K562 (cell line): ENCODE results near the gene SLAMF6. TPM values are rescaled to one million over a fixed set of nuclear protein-coding genes. Genes with fewer than 3 reads are reported as not detected.

Experiments
- ETV1 ChIP-seq: fragments of 450-650 bp; conservative IDR thresholded peaks from 2 replicates; pipeline ENCODE4 v1.6.1; 2016; ENCODE audit warnings: missing genetic modification characterization, control low read depth, low read depth, missing compliant biosample characterization
- FOXK1 ChIP-seq: sonication (generic); formaldehyde crosslinking; IDR thresholded peaks from 2 replicates; pipeline ENCODE4 v1.8.0; 2022; ENCODE audit warnings: missing genetic modification reagents, mild to moderate bottlenecking, borderline replicate concordance
- NCOR1 ChIP-seq: fragments of 450-650 bp; IDR thresholded peaks from 2 replicates; pipeline ENCODE4 v1.6.1; 2016; ENCODE audit warnings: mild to moderate bottlenecking, moderate library complexity
- POLR2H ChIP-seq: IDR thresholded peaks from 2 replicates; pipeline ENCODE4 v1.6.1; 2016; ENCODE audit warnings: missing genetic modification characterization, low read depth, mild to moderate bottlenecking, control low read depth, missing compliant biosample characterization, moderate library complexity
- PTRF ChIP-seq: fragments of 450-650 bp; IDR thresholded peaks from 2 replicates; pipeline ENCODE4 v1.6.1; 2016; ENCODE audit warnings: mild to moderate bottlenecking, missing genetic modification characterization, missing compliant biosample characterization
- RNF2 ChIP-seq: sonication (generic); IDR thresholded peaks from 2 replicates; pipeline ENCODE4 v1.6.1; 2016
- SMAD4 ChIP-seq: fragments of 250-450 bp; sonication (Bioruptor Pico); conservative IDR thresholded peaks from 2 replicates; pipeline ENCODE4 v1.8.0; 2021; ENCODE audit warnings: inconsistent platforms, mild to moderate bottlenecking, moderate library complexity
- TAF9B ChIP-seq: fragments of 450-650 bp; IDR thresholded peaks from 2 replicates; pipeline ENCODE4 v1.6.1; 2018; ENCODE audit warnings: mild to moderate bottlenecking; ENCODE audit not compliant: partially characterized antibody
- TRIM28 ChIP-seq: fragments of 450-650 bp; IDR thresholded peaks from 2 replicates; pipeline ENCODE4 v1.6.1; 2017
- polyA plus RNA-seq, 8 experiments: library from polyadenylated mRNA; depleted of rRNA in 4 of 8; stranded (reverse) in 5 of 8; unstranded in 3 of 8; fragments of >200 nt; fragmentation: Nextera tagmentation in 2 of 8; fragmentation: Illumina TruSeq in 1 of 8; extraction: Ambion mirVana in 2 of 8; extraction: Trizol in 1 of 8; gene quantifications; 2 replicates each; pipeline versions ENCODE4 v1.2.1 to v1.2.3, GENCODE V29; 2011 to 2014; ENCODE audit warnings: inconsistent platforms in 1 of 8, missing spikeins in 1 of 8
- total RNA-seq, 7 experiments: library from RNA; depleted of rRNA in 6 of 7; stranded (reverse); fragments of >200 nt in 6 of 7; fragmentation: Illumina TruSeq in 2 of 7; extraction: Trizol in 2 of 7; gene quantifications; 2 replicates each; pipeline versions ENCODE4 v1.2.1 to v1.2.3, GENCODE V29; 2011 to 2021; ENCODE audit warnings: low replicate concordance in 1 of 7
- TF ChIP-seq, protein P1 (sequence below): fragments of 450-650 bp; IDR thresholded peaks from 2 replicates; pipeline ENCODE4 v1.6.1; 2016; ENCODE audit warnings: low read depth
- TF ChIP-seq, protein P2 (sequence below): sonication (generic); formaldehyde crosslinking; IDR thresholded peaks from 2 replicates; pipeline ENCODE4 v1.8.1; 2022; ENCODE audit warnings: missing genetic modification reagents
- TF ChIP-seq, protein P3 (sequence below): fragments of 250-450 bp; sonication (Bioruptor Pico); IDR thresholded peaks from 2 replicates; pipeline ENCODE4 v1.5.0; 2021; ENCODE audit warnings: mild to moderate bottlenecking, borderline replicate concordance
- TF ChIP-seq, protein P4 (sequence below): fragments of 250-450 bp; sonication (Bioruptor Pico); IDR thresholded peaks from 2 replicates; pipeline ENCODE4 v1.5.0; 2021

The SLAMF6 gene
- total and polyA plus RNA-seq, 9 of the 15 experiments (the other 6 are each of a cell fraction or from before 2014, with no cell fraction given), result 0.56 to 4.8 (median 1.1) TPM

DNA sequence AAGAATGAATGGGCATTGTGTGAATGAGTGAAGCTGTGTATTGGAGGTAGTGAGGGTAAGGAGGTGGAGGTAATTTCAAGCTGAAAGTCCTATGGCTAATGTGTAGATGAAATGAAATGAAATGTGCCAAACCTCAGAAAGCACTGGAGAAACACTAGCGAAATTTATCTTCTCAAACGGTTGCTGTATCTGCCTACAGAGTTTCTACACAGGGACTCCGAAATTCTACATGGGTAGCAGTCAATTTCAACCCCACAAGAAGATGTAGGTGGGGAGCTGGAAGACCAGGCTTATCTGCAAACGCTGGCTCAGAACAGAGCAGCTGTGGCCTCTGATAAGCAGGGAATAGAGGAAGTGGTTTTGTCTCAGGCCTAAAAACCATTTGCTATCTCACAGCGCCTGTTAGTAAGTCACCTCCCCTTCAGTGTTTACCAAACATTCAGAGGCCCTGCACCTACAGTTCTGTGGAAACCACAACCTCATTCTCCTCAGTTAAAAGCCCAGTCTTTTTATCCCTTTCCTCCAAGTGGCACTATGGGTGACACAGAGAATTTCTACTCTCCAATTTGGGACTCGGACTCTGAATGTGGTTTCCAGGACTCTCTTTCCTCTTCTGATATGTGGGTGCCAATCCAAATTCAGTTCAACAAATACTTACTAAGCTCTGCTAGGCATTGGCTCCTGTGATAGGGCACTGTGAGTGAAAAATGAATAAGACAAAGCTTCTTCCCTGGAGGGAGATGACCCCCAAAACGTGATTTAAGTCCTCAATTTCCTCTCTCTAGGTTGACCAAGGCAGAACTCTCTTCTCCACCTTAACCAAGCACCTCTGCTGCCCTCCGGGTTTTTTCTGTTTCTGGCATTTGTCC, 17.2 kb upstream of the SLAMF6 start (continued):
- TF ChIP-seq, protein P1, sequence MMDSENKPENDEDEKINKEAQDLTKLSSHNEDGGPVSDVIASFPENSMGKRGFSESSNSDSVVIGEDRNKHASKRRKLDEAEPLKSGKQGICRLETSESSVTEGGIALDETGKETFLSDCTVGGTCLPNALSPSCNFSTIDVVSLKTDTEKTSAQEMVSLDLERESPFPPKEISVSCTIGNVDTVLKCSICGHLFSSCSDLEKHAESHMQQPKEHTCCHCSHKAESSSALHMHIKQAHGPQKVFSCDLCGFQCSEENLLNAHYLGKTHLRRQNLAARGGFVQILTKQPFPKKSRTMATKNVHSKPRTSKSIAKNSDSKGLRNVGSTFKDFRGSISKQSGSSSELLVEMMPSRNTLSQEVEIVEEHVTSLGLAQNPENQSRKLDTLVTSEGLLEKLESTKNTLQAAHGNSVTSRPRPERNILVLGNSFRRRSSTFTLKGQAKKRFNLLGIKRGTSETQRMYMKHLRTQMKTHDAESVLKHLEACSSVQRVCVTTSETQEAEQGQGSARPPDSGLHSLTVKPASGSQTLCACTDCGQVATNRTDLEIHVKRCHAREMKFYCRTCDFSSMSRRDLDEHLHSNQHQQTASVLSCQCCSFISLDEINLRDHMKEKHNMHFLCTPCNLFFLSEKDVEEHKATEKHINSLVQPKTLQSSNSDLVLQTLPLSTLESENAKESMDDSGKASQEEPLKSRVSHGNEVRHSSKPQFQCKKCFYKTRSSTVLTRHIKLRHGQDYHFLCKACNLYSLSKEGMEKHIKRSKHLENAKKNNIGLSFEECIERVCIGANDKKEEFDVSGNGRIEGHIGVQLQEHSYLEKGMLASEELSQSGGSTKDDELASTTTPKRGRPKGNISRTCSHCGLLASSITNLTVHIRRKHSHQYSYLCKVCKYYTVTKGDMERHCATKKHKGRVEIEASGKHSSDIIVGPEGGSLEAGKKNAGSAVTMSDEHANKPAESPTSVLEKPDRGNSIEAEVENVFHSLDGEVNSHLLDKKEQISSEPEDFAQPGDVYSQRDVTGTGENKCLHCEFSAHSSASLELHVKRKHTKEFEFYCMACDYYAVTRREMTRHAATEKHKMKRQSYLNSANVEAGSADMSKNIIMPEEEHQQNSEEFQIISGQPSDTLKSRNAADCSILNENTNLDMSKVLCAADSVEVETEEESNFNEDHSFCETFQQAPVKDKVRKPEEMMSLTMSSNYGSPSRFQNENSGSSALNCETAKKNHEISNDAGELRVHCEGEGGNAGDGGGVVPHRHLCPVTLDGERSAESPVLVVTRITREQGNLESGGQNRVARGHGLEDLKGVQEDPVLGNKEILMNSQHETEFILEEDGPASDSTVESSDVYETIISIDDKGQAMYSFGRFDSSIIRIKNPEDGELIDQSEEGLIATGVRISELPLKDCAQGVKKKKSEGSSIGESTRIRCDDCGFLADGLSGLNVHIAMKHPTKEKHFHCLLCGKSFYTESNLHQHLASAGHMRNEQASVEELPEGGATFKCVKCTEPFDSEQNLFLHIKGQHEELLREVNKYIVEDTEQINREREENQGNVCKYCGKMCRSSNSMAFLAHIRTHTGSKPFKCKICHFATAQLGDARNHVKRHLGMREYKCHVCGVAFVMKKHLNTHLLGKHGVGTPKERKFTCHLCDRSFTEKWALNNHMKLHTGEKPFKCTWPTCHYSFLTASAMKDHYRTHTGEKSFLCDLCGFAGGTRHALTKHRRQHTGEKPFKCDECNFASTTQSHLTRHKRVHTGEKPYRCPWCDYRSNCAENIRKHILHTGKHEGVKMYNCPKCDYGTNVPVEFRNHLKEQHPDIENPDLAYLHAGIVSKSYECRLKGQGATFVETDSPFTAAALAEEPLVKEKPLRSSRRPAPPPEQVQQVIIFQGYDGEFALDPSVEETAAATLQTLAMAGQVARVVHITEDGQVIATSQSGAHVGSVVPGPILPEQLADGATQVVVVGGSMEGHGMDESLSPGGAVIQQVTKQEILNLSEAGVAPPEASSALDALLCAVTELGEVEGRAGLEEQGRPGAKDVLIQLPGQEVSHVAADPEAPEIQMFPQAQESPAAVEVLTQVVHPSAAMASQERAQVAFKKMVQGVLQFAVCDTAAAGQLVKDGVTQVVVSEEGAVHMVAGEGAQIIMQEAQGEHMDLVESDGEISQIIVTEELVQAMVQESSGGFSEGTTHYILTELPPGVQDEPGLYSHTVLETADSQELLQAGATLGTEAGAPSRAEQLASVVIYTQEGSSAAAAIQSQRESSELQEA, result no peak
- TF ChIP-seq, protein P2, sequence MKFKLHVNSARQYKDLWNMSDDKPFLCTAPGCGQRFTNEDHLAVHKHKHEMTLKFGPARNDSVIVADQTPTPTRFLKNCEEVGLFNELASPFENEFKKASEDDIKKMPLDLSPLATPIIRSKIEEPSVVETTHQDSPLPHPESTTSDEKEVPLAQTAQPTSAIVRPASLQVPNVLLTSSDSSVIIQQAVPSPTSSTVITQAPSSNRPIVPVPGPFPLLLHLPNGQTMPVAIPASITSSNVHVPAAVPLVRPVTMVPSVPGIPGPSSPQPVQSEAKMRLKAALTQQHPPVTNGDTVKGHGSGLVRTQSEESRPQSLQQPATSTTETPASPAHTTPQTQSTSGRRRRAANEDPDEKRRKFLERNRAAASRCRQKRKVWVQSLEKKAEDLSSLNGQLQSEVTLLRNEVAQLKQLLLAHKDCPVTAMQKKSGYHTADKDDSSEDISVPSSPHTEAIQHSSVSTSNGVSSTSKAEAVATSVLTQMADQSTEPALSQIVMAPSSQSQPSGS (CRISPR knock-in tag), result no peak
- TF ChIP-seq, protein P3, sequence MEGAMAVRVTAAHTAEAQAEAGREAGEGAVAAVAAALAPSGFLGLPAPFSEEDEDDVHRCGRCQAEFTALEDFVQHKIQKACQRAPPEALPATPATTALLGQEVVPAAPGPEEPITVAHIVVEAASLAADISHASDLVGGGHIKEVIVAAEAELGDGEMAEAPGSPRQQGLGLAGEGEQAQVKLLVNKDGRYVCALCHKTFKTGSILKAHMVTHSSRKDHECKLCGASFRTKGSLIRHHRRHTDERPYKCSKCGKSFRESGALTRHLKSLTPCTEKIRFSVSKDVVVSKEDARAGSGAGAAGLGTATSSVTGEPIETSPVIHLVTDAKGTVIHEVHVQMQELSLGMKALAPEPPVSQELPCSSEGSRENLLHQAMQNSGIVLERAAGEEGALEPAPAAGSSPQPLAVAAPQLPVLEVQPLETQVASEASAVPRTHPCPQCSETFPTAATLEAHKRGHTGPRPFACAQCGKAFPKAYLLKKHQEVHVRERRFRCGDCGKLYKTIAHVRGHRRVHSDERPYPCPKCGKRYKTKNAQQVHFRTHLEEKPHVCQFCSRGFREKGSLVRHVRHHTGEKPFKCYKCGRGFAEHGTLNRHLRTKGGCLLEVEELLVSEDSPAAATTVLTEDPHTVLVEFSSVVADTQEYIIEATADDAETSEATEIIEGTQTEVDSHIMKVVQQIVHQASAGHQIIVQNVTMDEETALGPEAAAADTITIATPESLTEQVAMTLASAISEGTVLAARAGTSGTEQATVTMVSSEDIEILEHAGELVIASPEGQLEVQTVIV, result no peak
- TF ChIP-seq FOXK1 (CRISPR knock-in tag), result no peak
- no peak; the same call in none of the 2 replicates for TF ChIP-seq TRIM28
- TF ChIP-seq NCOR1, result peak; percentile 100
- peak; percentile 100 for TF ChIP-seq RNF2
- peak; percentile 99 for TF ChIP-seq SMAD4 (CRISPR knock-in tag)
- peak; percentile 100 for TF ChIP-seq ETV1 (tag)
- peak; percentile 79 for TF ChIP-seq TAF9B
- TF ChIP-seq, protein P4, sequence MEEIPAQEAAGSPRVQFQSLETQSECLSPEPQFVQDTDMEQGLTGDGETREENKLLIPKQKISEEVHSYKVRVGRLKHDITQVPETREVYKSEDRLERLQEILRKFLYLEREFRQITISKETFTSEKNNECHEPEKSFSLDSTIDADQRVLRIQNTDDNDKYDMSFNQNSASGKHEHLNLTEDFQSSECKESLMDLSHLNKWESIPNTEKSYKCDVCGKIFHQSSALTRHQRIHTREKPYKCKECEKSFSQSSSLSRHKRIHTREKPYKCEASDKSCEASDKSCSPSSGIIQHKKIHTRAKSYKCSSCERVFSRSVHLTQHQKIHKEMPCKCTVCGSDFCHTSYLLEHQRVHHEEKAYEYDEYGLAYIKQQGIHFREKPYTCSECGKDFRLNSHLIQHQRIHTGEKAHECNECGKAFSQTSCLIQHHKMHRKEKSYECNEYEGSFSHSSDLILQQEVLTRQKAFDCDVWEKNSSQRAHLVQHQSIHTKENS (CRISPR knock-in tag), result no peak
- no peak; the same call in 1 of the 2 replicates for TF ChIP-seq PTRF (tag)
- peak; percentile 76 for TF ChIP-seq POLR2H (tag)
